ENCODE data around the gene SIGLEC7. TPM values are rescaled to one million over a fixed set of nuclear protein-coding genes. Genes with fewer than 3 reads are reported as not detected.

Gene SIGLEC7
- total RNA-seq, 1 donor: not detected

- H3K4me3 ChIP-seq (ENCODE audit: insufficient read depth, low read length): no peak within 1 kb of the TSS
- H3K4me1 ChIP-seq (ENCODE audit: insufficient read depth, low read length): peaks cover 8% of the 10 kb centered on the region
- no peaks in the 10 kb centered on the region for H3K79me2 ChIP-seq (ENCODE audit: insufficient read depth, low read length)
- no peak for DNase-seq (ENCODE audit: insufficient read length, low spot score, missing footprints)
- H3K4me2 ChIP-seq (ENCODE audit: insufficient read depth, low read length): no peak within 1 kb of the TSS
- no peak within 1 kb of the TSS for H2AFZ ChIP-seq (ENCODE audit: low read length)
- no peak within 1 kb of the TSS for H3K27ac ChIP-seq (ENCODE audit: low read depth, low read length)
- H3K36me3 ChIP-seq (ENCODE audit: insufficient read depth, low read length): no peaks in the 10 kb centered on the region
- peaks cover 4% of the 10 kb centered on the region for H3K27me3 ChIP-seq (ENCODE audit: insufficient read depth, low read length)
- no peaks in the 10 kb centered on the region for H3K9me3 ChIP-seq (ENCODE audit: low read depth, low read length)
- H4K20me1 ChIP-seq (ENCODE audit: insufficient read depth, low read length): no peaks in the 10 kb centered on the region
- no peak for TF ChIP-seq CTCF (IDR thresholded peaks at IDR 0.05; ENCODE audit: extremely low read depth, low read depth, low read length)
Measured at GRCh38 chr19:51124729-51125128, 17.4 kb upstream of the SIGLEC7 start, which contains the start of gene SIGLEC9. Gene SIGLEC9, plus strand, starts transcription at chr19:51124906. Its CDS starts 69 bp downstream, at chr19:51124975.

GRCh38 chr19:51125421-51126075 is 16.6 kb upstream of the SIGLEC7 start:
- DNase-seq (ENCODE audit: insufficient read length, low spot score, missing footprints): no peak
- Histone ChIP-seq H3K9me3 (ENCODE audit: low read depth, low read length) (no peaks in the 10 kb centered on the region), H3K4me1 (ENCODE audit: insufficient read depth, low read length) (peaks cover 8% of the 10 kb centered on the region), H3K27me3 (ENCODE audit: insufficient read depth, low read length) (peaks cover 4% of the 10 kb centered on the region), H3K4me2 (ENCODE audit: insufficient read depth, low read length) (no peak overlapping the region), H3K4me3 (ENCODE audit: insufficient read depth, low read length) (no peak overlapping the region), H4K20me1 (ENCODE audit: insufficient read depth, low read length) (no peaks in the 10 kb centered on the region), H3K36me3 (ENCODE audit: insufficient read depth, low read length) (no peaks in the 10 kb centered on the region), H3K79me2 (ENCODE audit: insufficient read depth, low read length) (no peaks in the 10 kb centered on the region), H3K27ac (ENCODE audit: low read depth, low read length) (no peak overlapping the region), H2AFZ (ENCODE audit: low read length) (no peak overlapping the region)
- no peak for TF ChIP-seq CTCF (IDR thresholded peaks at IDR 0.05; ENCODE audit: extremely low read depth, low read depth, low read length)

GRCh38 chr19:51127032-51127431 is 15.1 kb upstream of the SIGLEC7 start:
- Histone ChIP-seq H3K4me1 (ENCODE audit: insufficient read depth, low read length) (peaks cover 8% of the 10 kb centered on the region), H4K20me1 (ENCODE audit: insufficient read depth, low read length) (no peaks in the 10 kb centered on the region)
- TF ChIP-seq CTCF (IDR thresholded peaks at IDR 0.05; ENCODE audit: extremely low read depth, low read depth, low read length): no peak

GRCh38 chr19:51127755-51128154 is 14.3 kb upstream of the SIGLEC7 start:
- no peaks in the 10 kb centered on the region for H3K9me3 ChIP-seq (ENCODE audit: low read depth, low read length)

More at GRCh38 chr19:51127032-51127431, 15.1 kb upstream of the SIGLEC7 start:
- H3K9me3 ChIP-seq (ENCODE audit: low read depth, low read length): no peaks in the 10 kb centered on the region
- H3K4me3 ChIP-seq (ENCODE audit: insufficient read depth, low read length): no peak overlapping the region
- H3K36me3 ChIP-seq (ENCODE audit: insufficient read depth, low read length): no peaks in the 10 kb centered on the region
- DNase-seq (ENCODE audit: insufficient read length, low spot score, missing footprints): no peak
- H3K79me2 ChIP-seq (ENCODE audit: insufficient read depth, low read length): no peaks in the 10 kb centered on the region
- H2AFZ ChIP-seq (ENCODE audit: low read length): no peak overlapping the region
- H3K27ac ChIP-seq (ENCODE audit: low read depth, low read length): no peak overlapping the region
- no peak overlapping the region for H3K4me2 ChIP-seq (ENCODE audit: insufficient read depth, low read length)
- peaks cover 4% of the 10 kb centered on the region for H3K27me3 ChIP-seq (ENCODE audit: insufficient read depth, low read length)

More at GRCh38 chr19:51127755-51128154, 14.3 kb upstream of the SIGLEC7 start:
- Histone ChIP-seq H3K4me1 (ENCODE audit: insufficient read depth, low read length) (peaks cover 8% of the 10 kb centered on the region), H2AFZ (ENCODE audit: low read length) (no peak overlapping the region), H3K4me3 (ENCODE audit: insufficient read depth, low read length) (no peak overlapping the region), H3K36me3 (ENCODE audit: insufficient read depth, low read length) (no peaks in the 10 kb centered on the region), H3K27me3 (ENCODE audit: insufficient read depth, low read length) (peaks cover 4% of the 10 kb centered on the region), H4K20me1 (ENCODE audit: insufficient read depth, low read length) (no peaks in the 10 kb centered on the region), H3K79me2 (ENCODE audit: insufficient read depth, low read length) (no peaks in the 10 kb centered on the region), H3K27ac (ENCODE audit: low read depth, low read length) (no peak overlapping the region), H3K4me2 (ENCODE audit: insufficient read depth, low read length) (no peak overlapping the region)
- no peak for DNase-seq (ENCODE audit: insufficient read length, low spot score, missing footprints)
- no peak for TF ChIP-seq CTCF (IDR thresholded peaks at IDR 0.05; ENCODE audit: extremely low read depth, low read depth, low read length)

All from osteoblast (primary cell).